ENCODE measurements around the gene CLEC17A. TPM values are rescaled to one million over a fixed set of nuclear protein-coding genes. Genes with fewer than 3 reads are reported as not detected.
"Not testable (repeated sequence)": the region's sequence is repeated elsewhere in the genome, so short reads cannot be mapped to it uniquely, and the experiment has no call there.

CLEC17A gene
- total RNA-seq, 4 donors from 2014 or later: 0.41 to 4.9 TPM; not detected in 2

DNA sequence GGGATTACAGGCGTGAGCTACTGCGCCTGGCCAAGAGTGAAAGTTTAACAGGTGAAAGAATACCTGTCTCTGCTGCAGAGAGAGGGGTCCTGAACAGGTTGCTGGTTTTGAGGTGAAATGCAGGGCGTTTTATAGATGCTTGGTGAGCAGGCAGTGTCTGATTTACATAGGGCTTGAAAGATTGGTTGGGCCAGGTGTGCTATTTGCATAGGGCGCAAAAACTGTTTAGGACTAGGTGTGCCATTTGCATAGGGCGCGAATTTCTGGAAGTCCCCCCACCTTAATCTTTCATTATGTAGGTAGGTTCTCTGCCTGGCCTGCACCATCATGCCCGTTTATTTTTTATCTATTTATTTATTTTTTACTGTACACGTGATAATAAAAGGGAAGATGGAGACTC is 6.5 kb upstream of the CLEC17A start:
- intact Hi-C loops (cut with DNase I; ENCODE audit: low total_unique reads): no loop called here
- H3K4me1 ChIP-seq: peaks cover 4 to 18% (median 11%) of the 10 kb centered on the region in 4 donors
- 72 to 78% methylated on average over 5 to 8 of the region's 8 CpGs for WGBS, 2 donors (ENCODE audit: low coverage in 1 of 2)
- no peaks in the 10 kb centered on the region for H3K9me3 ChIP-seq
- no peaks in the 10 kb centered on the region for H3K27me3 ChIP-seq
- TF ChIP-seq, protein P1, sequence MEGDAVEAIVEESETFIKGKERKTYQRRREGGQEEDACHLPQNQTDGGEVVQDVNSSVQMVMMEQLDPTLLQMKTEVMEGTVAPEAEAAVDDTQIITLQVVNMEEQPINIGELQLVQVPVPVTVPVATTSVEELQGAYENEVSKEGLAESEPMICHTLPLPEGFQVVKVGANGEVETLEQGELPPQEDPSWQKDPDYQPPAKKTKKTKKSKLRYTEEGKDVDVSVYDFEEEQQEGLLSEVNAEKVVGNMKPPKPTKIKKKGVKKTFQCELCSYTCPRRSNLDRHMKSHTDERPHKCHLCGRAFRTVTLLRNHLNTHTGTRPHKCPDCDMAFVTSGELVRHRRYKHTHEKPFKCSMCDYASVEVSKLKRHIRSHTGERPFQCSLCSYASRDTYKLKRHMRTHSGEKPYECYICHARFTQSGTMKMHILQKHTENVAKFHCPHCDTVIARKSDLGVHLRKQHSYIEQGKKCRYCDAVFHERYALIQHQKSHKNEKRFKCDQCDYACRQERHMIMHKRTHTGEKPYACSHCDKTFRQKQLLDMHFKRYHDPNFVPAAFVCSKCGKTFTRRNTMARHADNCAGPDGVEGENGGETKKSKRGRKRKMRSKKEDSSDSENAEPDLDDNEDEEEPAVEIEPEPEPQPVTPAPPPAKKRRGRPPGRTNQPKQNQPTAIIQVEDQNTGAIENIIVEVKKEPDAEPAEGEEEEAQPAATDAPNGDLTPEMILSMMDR (IDR thresholded peaks at IDR 0.05): no peak
- no peak for TF ChIP-seq POLR2AphosphoS5 (IDR thresholded peaks at IDR 0.05)
- TF ChIP-seq EP300 (IDR thresholded peaks at IDR 0.05; ENCODE audit: low read depth): no peak
- no peak for TF ChIP-seq POLR2A (IDR thresholded peaks at IDR 0.05)
- H3K27ac ChIP-seq: no peak overlapping the region
- DNase-seq: no peak
- H3K36me3 ChIP-seq: no peaks in the 10 kb centered on the region
- in situ Hi-C loops (cut with MboI; ENCODE audit: low pct_ligation_motif_present in 1 of 4, low pct_unique_long_range_greater_than_20kb in 1 of 4, low sequenced_read_pairs in 3 of 4): loop anchor here (10.0 kb wide), 2 partner anchors 108 to 318 kb away; no protein-coding TSS in a partner anchor
- H3K4me3 ChIP-seq: no peak overlapping the region

DNA sequence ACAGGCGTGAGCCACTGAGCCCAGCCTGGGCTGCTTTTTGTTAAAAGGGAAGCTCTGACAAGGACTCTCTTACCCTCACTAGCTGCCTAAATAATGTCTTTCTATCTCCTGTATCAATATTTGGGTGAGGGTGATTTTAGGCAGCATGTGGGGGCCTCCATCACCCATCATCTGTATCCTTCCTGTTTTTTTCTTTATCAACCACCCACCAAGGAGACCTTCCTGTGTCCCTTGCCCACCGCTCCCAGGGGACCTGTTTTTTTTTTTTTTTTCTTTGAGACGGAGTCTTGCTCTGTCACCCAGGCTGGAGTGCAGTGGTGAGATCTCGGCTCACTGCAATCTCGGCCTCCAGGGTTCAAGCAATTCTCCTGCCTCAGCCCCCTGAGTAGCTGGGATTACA is 5.6 kb upstream of the CLEC17A start:
- intact Hi-C loops (cut with DNase I; ENCODE audit: low total_unique reads) (no loop called here), in situ Hi-C loops (cut with MboI; ENCODE audit: low pct_ligation_motif_present in 1 of 4, low pct_unique_long_range_greater_than_20kb in 1 of 4, low sequenced_read_pairs in 3 of 4) (loop anchor here (10.0 kb wide), 2 partner anchors 108 to 318 kb away; no protein-coding TSS in a partner anchor)
- H3K4me1 ChIP-seq: peaks cover 2 to 15% (median 10%) of the 10 kb centered on the region in 4 donors
- WGBS, 2 donors (ENCODE audit: low coverage in 1 of 2): 87% methylated on average over 5 of the region's 5 CpGs; no CpG with 5 or more reads in 1 of the 2 donors
- DNase-seq: no peak
- no peak overlapping the region for H3K27ac ChIP-seq
- no peak for TF ChIP-seq POLR2A (IDR thresholded peaks at IDR 0.05)
- no peak for TF ChIP-seq POLR2AphosphoS5 (IDR thresholded peaks at IDR 0.05)
- TF ChIP-seq EP300 (IDR thresholded peaks at IDR 0.05; ENCODE audit: low read depth): no peak
- TF ChIP-seq, protein P1 (IDR thresholded peaks at IDR 0.05): no peak
- H3K9me3 ChIP-seq: no peaks in the 10 kb centered on the region
- H3K4me3 ChIP-seq: no peak overlapping the region
- H3K36me3 ChIP-seq: no peaks in the 10 kb centered on the region
- no peaks in the 10 kb centered on the region for H3K27me3 ChIP-seq

DNA sequence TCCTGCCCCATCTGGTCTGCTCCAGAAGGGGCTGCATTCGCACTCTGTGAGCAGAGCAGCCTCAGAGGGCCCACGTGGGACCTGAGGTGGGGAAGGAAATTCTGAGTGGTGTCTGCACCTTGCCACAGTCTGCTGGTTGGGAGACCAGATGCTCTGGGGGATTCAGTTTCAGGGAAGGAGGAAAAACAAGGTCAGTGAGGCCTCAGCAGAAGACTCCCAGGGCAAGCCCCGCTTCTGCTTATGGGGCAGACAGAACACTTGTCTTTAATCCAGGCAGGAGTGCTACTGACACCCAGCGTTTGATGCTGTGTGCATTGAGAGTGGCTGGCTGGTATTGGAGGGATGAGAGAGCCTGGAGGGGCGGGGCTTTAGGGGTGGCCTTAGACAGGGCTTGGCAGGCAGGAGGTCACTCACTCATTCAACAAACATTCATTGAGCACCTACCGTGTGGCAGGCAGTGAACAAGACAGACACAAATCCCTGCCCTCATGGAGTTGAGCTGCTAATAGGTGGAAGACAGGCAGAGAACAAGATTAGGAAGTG is 4.9 kb upstream of the CLEC17A start:
- intact Hi-C loops (cut with DNase I; ENCODE audit: low total_unique reads): no loop called here
- DNase-seq: no peak

DNA sequence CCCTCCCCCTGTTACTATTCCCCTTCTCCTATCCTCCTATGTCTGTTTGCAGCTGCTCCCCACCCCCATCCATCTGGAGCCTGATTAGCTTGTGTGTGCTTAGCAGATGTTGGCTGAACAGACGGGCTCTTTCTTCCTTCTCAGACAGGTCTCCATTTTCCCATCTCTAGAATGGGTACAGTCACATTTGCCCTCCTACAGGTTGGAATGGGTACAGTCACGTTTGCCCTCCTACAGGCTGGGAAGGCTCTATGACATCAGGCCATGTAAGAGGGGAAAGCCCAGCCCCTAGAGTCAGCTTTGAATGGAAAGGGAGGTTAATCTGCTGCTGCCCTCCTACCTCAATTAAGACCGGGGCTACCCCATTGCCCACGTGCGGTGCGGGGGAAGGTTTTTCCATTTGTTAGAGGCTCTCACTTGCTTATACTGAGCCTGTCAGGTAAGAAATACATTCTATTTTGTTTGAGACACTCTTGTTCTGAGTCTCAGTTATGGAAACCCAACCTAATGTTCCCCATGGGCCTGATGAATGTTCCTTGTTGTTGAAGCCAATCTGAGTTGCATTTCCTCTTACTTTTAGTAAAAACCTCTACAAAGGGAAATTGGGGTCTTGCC is 2.2 kb upstream of the CLEC17A start:
- Histone ChIP-seq H3K27me3 (no peaks in the 10 kb centered on the region), H3K9me3 (no peaks in the 10 kb centered on the region), H3K27ac (no peak overlapping the region), H3K4me1 (no peaks in the 10 kb centered on the region), H3K36me3 (no peaks in the 10 kb centered on the region), H3K4me3 (no peak overlapping the region)
- TF ChIP-seq EP300 (IDR thresholded peaks at IDR 0.05; ENCODE audit: low read depth) (no peak), POLR2AphosphoS5 (IDR thresholded peaks at IDR 0.05) (no peak), POLR2A (IDR thresholded peaks at IDR 0.05) (no peak)
- TF ChIP-seq, protein P1 (IDR thresholded peaks at IDR 0.05): no peak
- intact Hi-C loops (cut with DNase I; ENCODE audit: low total_unique reads): no loop called here
- in situ Hi-C loops (cut with MboI; ENCODE audit: low pct_ligation_motif_present in 1 of 4, low pct_unique_long_range_greater_than_20kb in 1 of 4, low sequenced_read_pairs in 3 of 4): no loop called here
- no peak for DNase-seq
- WGBS, 2 donors (ENCODE audit: low coverage in 1 of 2): 62 to 78% methylated on average over 4 to 6 of the region's 6 CpGs

More for the DNA sequence above, 4.9 kb upstream of the CLEC17A start:
- Histone ChIP-seq H3K27ac (no peak overlapping the region), H3K9me3 (no peaks in the 10 kb centered on the region), H3K36me3 (no peaks in the 10 kb centered on the region), H3K4me1 (peaks cover 0 to 11% (median 9%) of the 10 kb centered on the region in 4 donors), H3K27me3 (no peaks in the 10 kb centered on the region), H3K4me3 (no peak overlapping the region)
- TF ChIP-seq POLR2A (IDR thresholded peaks at IDR 0.05) (no peak), EP300 (IDR thresholded peaks at IDR 0.05; ENCODE audit: low read depth) (no peak), POLR2AphosphoS5 (IDR thresholded peaks at IDR 0.05) (no peak)
- TF ChIP-seq, protein P1 (IDR thresholded peaks at IDR 0.05): no peak
- 48% methylated on average over 6 of the region's 6 CpGs; no CpG with 5 or more reads in 1 of the 2 donors for WGBS, 2 donors (ENCODE audit: low coverage in 1 of 2)
- in situ Hi-C loops (cut with MboI; ENCODE audit: low pct_ligation_motif_present in 1 of 4, low pct_unique_long_range_greater_than_20kb in 1 of 4, low sequenced_read_pairs in 3 of 4): loop anchor here (10.0 kb wide), 2 partner anchors 107 to 317 kb away; no protein-coding TSS in a partner anchor

DNA sequence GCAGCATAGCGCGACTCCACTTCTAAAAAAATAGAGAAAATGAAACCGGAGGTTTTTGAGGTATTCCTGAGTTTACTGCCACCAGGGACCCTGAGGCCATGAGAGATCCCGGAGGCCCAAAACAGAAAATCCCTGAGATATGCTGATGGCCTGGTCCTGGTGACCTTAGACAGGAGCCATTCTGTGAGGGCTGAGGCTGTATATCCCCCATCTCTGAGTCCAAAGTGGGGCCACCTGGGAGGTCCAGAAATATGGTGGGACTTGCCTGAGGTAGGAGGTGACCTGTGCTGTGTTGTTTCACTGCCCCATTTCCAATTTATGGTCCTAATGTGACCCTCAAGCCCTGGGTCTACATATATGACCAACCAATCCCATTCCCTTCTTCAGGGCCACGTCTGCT is 1.5 kb downstream of the CLEC17A start:
- DNase-seq; intact Hi-C loops (cut with DNase I; ENCODE audit: low total_unique reads); H3K4me3 ChIP-seq; H3K27me3 ChIP-seq; H3K27ac ChIP-seq; H3K36me3 ChIP-seq; in situ Hi-C loops (cut with MboI; ENCODE audit: low pct_ligation_motif_present in 1 of 4, low pct_unique_long_range_greater_than_20kb in 1 of 4, low sequenced_read_pairs in 3 of 4); H3K4me1 ChIP-seq; H3K9me3 ChIP-seq: not testable (repeated sequence)
- 78% methylated on average over 5 of the region's 5 CpGs; no CpG with 5 or more reads in 1 of the 2 donors for WGBS, 2 donors (ENCODE audit: low coverage in 1 of 2)

DNA sequence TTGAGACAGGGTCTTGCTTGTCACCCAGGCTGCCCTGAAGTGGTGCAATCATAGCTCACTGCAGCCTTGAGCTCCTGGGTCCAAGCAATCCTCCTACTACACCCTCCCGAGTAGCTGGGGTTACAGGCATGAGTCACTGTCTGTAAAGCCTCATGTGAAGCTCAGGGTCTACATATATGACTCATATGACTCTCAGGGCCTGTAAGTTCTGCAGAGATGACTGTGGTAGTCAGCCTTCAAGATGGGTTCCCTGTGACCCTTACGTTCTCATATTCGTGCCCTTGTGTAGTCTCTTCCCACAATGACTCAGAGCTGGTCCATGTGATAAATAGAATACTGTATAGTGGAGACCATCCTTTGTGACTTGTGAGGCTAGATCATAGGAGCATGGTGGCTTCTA is 2.3 kb downstream of the CLEC17A start:
- in situ Hi-C loops (cut with MboI; ENCODE audit: low pct_ligation_motif_present in 1 of 4, low pct_unique_long_range_greater_than_20kb in 1 of 4, low sequenced_read_pairs in 3 of 4); H3K9me3 ChIP-seq; H3K27me3 ChIP-seq: not testable (repeated sequence)

More for the DNA sequence above, 2.3 kb downstream of the CLEC17A start:
- H3K27ac ChIP-seq; intact Hi-C loops (cut with DNase I; ENCODE audit: low total_unique reads); H3K4me3 ChIP-seq; H3K4me1 ChIP-seq; DNase-seq; H3K36me3 ChIP-seq: not testable (repeated sequence)
- WGBS, 2 donors (ENCODE audit: low coverage in 1 of 2): 50 to 57% methylated on average over 1 to 3 of the region's 3 CpGs
